Upper lobe of left lung (tissue), 6 donors: ENCODE measurements around the gene NME3. TPM values are rescaled to one million over a fixed set of nuclear protein-coding genes. Genes with fewer than 3 reads are reported as not detected.

Experiments
- ATAC-seq, 2 donors: fragments of 200-7000 bp; cut with Tn5 transposase; one replicate each; pipeline ENCODE4 v1.9.1; 2022; ENCODE audit warnings: mild to moderate bottlenecking in 2 of 2, moderate library complexity in 2 of 2; ENCODE audit not compliant: low FRiP score in 2 of 2
- DNase-seq, 2 donors: peaks; one replicate each; pipeline ENCODE4 v3.0.0-alpha.2; 2019 to 2020
- H3K27ac ChIP-seq, 4 donors: fragments of 200-600 bp; sonication (generic); one replicate each; pipeline ENCODE4 v1.5.1; 2016 to 2019
- H3K27me3 ChIP-seq, 4 donors: fragments of 200-600 bp; sonication (generic); one replicate each; pipeline ENCODE4 v1.5.1; 2017 to 2019
- H3K36me3 ChIP-seq, 4 donors: fragments of 200-600 bp; sonication (generic); one replicate each; pipeline ENCODE4 v1.5.1; 2016 to 2019
- H3K4me1 ChIP-seq, 4 donors: fragments of 200-600 bp; sonication (generic); one replicate each; pipeline ENCODE4 v1.5.1; 2018 to 2019
- H3K4me3 ChIP-seq, 4 donors: fragments of 200-600 bp; sonication (generic); one replicate each; pipeline ENCODE4 v1.5.1; 2017 to 2019; ENCODE audit warnings: mild to moderate bottlenecking in 2 of 4, moderate library complexity in 1 of 4
- H3K9me3 ChIP-seq, 4 donors: fragments of 200-600 bp; sonication (generic); one replicate each; pipeline ENCODE4 v1.5.1; 2018 to 2019
- CTCF ChIP-seq, 6 experiments: fragments of 450-650 bp in 4 of 6; fragments of 200-600 bp in 2 of 6; sonication (generic) in 2 of 6; IDR thresholded peaks; one replicate each; pipeline ENCODE4 v1.5.1; 2016 to 2019; ENCODE audit warnings: antibody characterized with exemption in 6 of 6
- EP300 ChIP-seq, 4 donors: sonication (generic); formaldehyde crosslinking; IDR thresholded peaks; one replicate each; pipeline ENCODE4 v1.5.1; 2017; ENCODE audit warnings: antibody characterized with exemption in 4 of 4, control low read depth in 2 of 4
- POLR2A ChIP-seq, 4 donors: fragments of 450-650 bp; IDR thresholded peaks; one replicate each; pipeline ENCODE4 v1.5.1; 2016 to 2017; ENCODE audit warnings: antibody characterized with exemption in 4 of 4, mild to moderate bottlenecking in 2 of 4
- POLR2AphosphoS5 ChIP-seq, 2 donors: sonication (generic); formaldehyde crosslinking; IDR thresholded peaks; one replicate each; pipeline ENCODE4 v1.5.1; 2017; ENCODE audit warnings: antibody characterized with exemption in 2 of 2
- WGBS, 2 donors: methylation state at CpG; one replicate each; pipeline ENCODE4 v1.1.5; 2017 to 2018; 5-methylcytosine and 5-hydroxymethylcytosine counted together
- total RNA-seq, 6 donors: library from RNA; depleted of rRNA in 4 of 6; stranded (reverse); fragments of >200 nt in 4 of 6; gene quantifications; one replicate each; pipeline versions ENCODE4 v1.1.0 to v1.2.1, GENCODE V29; 2016 to 2021
- donor health status: DM: no; HTN: no; CAD: no; lungs with moderate emphysema.
- donor health status: DM: no; HTN: yes; CAD: no; lungs with severe emphysema.

NME3 gene
- total RNA-seq, 6 donors from 2014 or later = 57.8 to 155 (median 78.9) TPM

GRCh38 chr16:1775846-1776671 lies 4.7 kb upstream of the NME3 start:
- no peak for ATAC-seq
- TF ChIP-seq EP300 (IDR thresholded peaks at IDR 0.05) (no peak), POLR2A (IDR thresholded peaks at IDR 0.05) (no peak), POLR2AphosphoS5 (IDR thresholded peaks at IDR 0.05) (no peak), CTCF (IDR thresholded peaks at IDR 0.05) (no peak)
- Histone ChIP-seq H3K27me3 (no peaks in the 10 kb centered on the region), H3K27ac (no peak overlapping the region), H3K4me3 (no peak overlapping the region), H3K4me1 (peaks cover 27 to 47% (median 35%) of the 10 kb centered on the region in 4 donors), H3K9me3 (no peaks in the 10 kb centered on the region), H3K36me3 (peaks cover 12 to 56% (median 48%) of the 10 kb centered on the region in 4 donors)
- 80 to 87% methylated on average over 1 to 21 of the region's 28 CpGs for WGBS, 2 donors
- peak in 1 of 2 donors; percentile 73 for DNase-seq

GRCh38 chr16:1775006-1775845 lies 3.9 kb upstream of the NME3 start:
- DNase-seq (peak in 1 of 2 donors; percentile 77), ATAC-seq (no peak)
- TF ChIP-seq POLR2A (IDR thresholded peaks at IDR 0.05) (no peak), POLR2AphosphoS5 (IDR thresholded peaks at IDR 0.05) (no peak), EP300 (IDR thresholded peaks at IDR 0.05) (no peak), CTCF (IDR thresholded peaks at IDR 0.05) (no peak)
- no peaks in the 10 kb centered on the region for H3K9me3 ChIP-seq
- no peaks in the 10 kb centered on the region for H3K27me3 ChIP-seq
- peaks cover 26 to 49% (median 35%) of the 10 kb centered on the region in 4 donors for H3K4me1 ChIP-seq
- H3K27ac ChIP-seq = no peak overlapping the region
- H3K36me3 ChIP-seq = peaks cover 12 to 51% (median 46%) of the 10 kb centered on the region in 4 donors
- no peak overlapping the region for H3K4me3 ChIP-seq
- 96% methylated on average over 8 to 26 of the region's 30 CpGs for WGBS, 2 donors

GRCh38 chr16:1774448-1774780 lies 3.1 kb upstream of the NME3 start:
- Histone ChIP-seq H3K9me3 (no peaks in the 10 kb centered on the region), H3K4me1 (peaks cover 31 to 52% (median 37%) of the 10 kb centered on the region in 4 donors), H3K36me3 (peaks cover 12 to 48% (median 39%) of the 10 kb centered on the region in 4 donors), H3K4me3 (peak overlapping the region in 2 of 4 donors; percentile 74 to 96), H3K27ac (peak overlapping the region in 3 of 4 donors; percentile 89 to 98 (median 97)), H3K27me3 (no peaks in the 10 kb centered on the region)
- DNase-seq = no peak
- ATAC-seq = no peak
- TF ChIP-seq POLR2A (IDR thresholded peaks at IDR 0.05) = no peak
- TF ChIP-seq CTCF (IDR thresholded peaks at IDR 0.05) = no peak
- TF ChIP-seq EP300 (IDR thresholded peaks at IDR 0.05) = no peak
- TF ChIP-seq POLR2AphosphoS5 (IDR thresholded peaks at IDR 0.05) = no peak
- WGBS, 2 donors = 87% methylated on average over 6 of the region's 7 CpGs; no CpG with 5 or more reads in 1 of the 2 donors

- WGBS, 2 donors = 28% methylated on average over 23 of the region's 45 CpGs; no CpG with 5 or more reads in 1 of the 2 donors
- TF ChIP-seq POLR2AphosphoS5 (IDR thresholded peaks at IDR 0.05) (no peak), EP300 (IDR thresholded peaks at IDR 0.05) (no peak), CTCF (IDR thresholded peaks at IDR 0.05) (no peak), POLR2A (IDR thresholded peaks at IDR 0.05) (no peak)
- DNase-seq = peak in 1 of 2 donors; percentile 51
- Histone ChIP-seq H3K27me3 (no peaks in the 10 kb centered on the region), H3K27ac (peak overlapping the region; percentile 89 to 98 (median 94)), H3K4me1 (peaks cover 31 to 50% (median 37%) of the 10 kb centered on the region in 4 donors), H3K9me3 (no peaks in the 10 kb centered on the region), H3K4me3 (peak overlapping the region; percentile 74 to 99 (median 98)), H3K36me3 (peaks cover 12 to 48% (median 38%) of the 10 kb centered on the region in 4 donors)
- no peak for ATAC-seq
These were observed 2.5 kb upstream of the NME3 start for GRCh38 chr16:1773703-1774447.
